Ovary (tissue), 9 donors: ENCODE data around the gene JAK1. TPM values are rescaled to one million over a fixed set of nuclear protein-coding genes. Genes with fewer than 3 reads are reported as not detected.

Source experiments
- DNase-seq, 5 donors: peaks; one replicate each; pipeline ENCODE4 v3.0.0-alpha.2; 2019 to 2020
- H3K27ac ChIP-seq, 2 donors: fragments of 200-600 bp; one replicate each; pipeline versions ENCODE4 v1.5.1 to v1.8.0; 2019 to 2022
- H3K27me3 ChIP-seq: fragments of 200-600 bp; one replicate; pipeline ENCODE4 v1.8.0; 2022
- H3K36me3 ChIP-seq: fragments of 200-600 bp; sonication (generic); one replicate; pipeline ENCODE4 v1.5.1; 2019
- H3K4me1 ChIP-seq: one replicate; pipeline ENCODE4 v1.8.1; 2013; ENCODE audit warnings: mild to moderate bottlenecking, moderate library complexity; ENCODE audit not compliant: insufficient read depth
- H3K4me3 ChIP-seq: fragments of 200-600 bp; sonication (generic); one replicate; pipeline ENCODE4 v1.5.1; 2017
- H3K9me3 ChIP-seq, 2 donors: fragments of 200-600 bp in 1 of 2; sonication (generic) in 1 of 2; one replicate each; pipeline versions ENCODE4 v1.5.1 to v1.8.1; 2013 to 2019; ENCODE audit warnings: mild to moderate bottlenecking in 1 of 2, moderate library complexity in 1 of 2
- CTCF ChIP-seq, 3 donors: fragments of 450-650 bp in 2 of 3; fragments of 200-600 bp in 1 of 3; IDR thresholded peaks; one replicate each; pipeline versions ENCODE4 v1.5.1 to v1.8.0; 2016 to 2022; ENCODE audit warnings: antibody characterized with exemption in 3 of 3, mild to moderate bottlenecking in 1 of 3
- EP300 ChIP-seq: sonication (generic); formaldehyde crosslinking; IDR thresholded peaks from one replicate; pipeline ENCODE4 v1.6.1; 2017; ENCODE audit warnings: antibody characterized with exemption
- POLR2A ChIP-seq: fragments of 450-650 bp; IDR thresholded peaks from one replicate; pipeline ENCODE4 v1.6.1; 2017; ENCODE audit warnings: antibody characterized with exemption, mild to moderate bottlenecking, moderate library complexity
- WGBS, 3 donors: extraction: QIAGEN DNeasy Blood & Tissue Kit in 1 of 3; methylation state at CpG; one replicate each; pipeline versions ENCODE4 v1.1.5 to v1.1.7; 2013 to 2017; 5-methylcytosine and 5-hydroxymethylcytosine counted together
- intact Hi-C, 4 donors: fragments of 100-400 bp; cut with DNase I; formaldehyde crosslinking; loops; one replicate each; pipeline versions ENCODE4 v1.11.0 to v1.15.1; 2022 to 2023
- polyA plus RNA-seq, 2 donors: library from polyadenylated mRNA; stranded (reverse); fragments of 200-250 nt in 1 of 2; fragments of 350-450 nt in 1 of 2; fragmentation: Illumina TruSeq in 1 of 2; extraction: RNeasy Lipid Tissue Mini Kit (QIAGEN cat#74804) in 1 of 2; gene quantifications; one replicate each; pipeline ENCODE4 v1.2.3, GENCODE V29; 2013 to 2014
- total RNA-seq, 7 donors: library from RNA; depleted of rRNA in 2 of 7; stranded (reverse); fragments of >200 nt in 2 of 7; fragmentation: NEBNext Ultra II Directional in 3 of 7; extraction: Animal tissue kit (Norgen Biotek cat#: 25700) in 3 of 7; gene quantifications; one replicate each; pipeline versions ENCODE4 v1.1.0 to v1.2.4, GENCODE V29; 2016 to 2023
- donor health status: DM: no; HTN: no; CAD: no; lungs with moderate emphysema.
- donor health status: DM: no; HTN: no; CAD: no.
- donor health status: Bipolar disorder and iron deficiency.
- donor health status: DM: yes; HTN: yes; CAD: no.
- donor health status: DM: no; HTN: no; CAD: no.
- donor health status: DM: yes; HTN: yes; CAD: no.

The JAK1 gene
- total and polyA plus RNA-seq, 9 donors, result 50.9 to 169 (median 127) TPM

GRCh38 chr1:64838486-64838885 is 127.9 kb downstream of the JAK1 start:
- TF ChIP-seq EP300 (no peak), POLR2A (no peak), CTCF (IDR thresholded peaks at IDR 0.05) (no peak)
- H3K27ac ChIP-seq, result no peak overlapping the region
- DNase-seq, result no peak
- peaks cover 2% of the 10 kb centered on the region for H3K4me1 ChIP-seq
- H3K4me3 ChIP-seq, result no peak overlapping the region
- intact Hi-C loops, result no loop called here
- no peaks in the 10 kb centered on the region for H3K27me3 ChIP-seq
- H3K36me3 ChIP-seq, result no peaks in the 10 kb centered on the region
- 87 to 88% (median 88%) methylated on average over 7 of the region's 7 CpGs for WGBS, 3 donors
- H3K9me3 ChIP-seq, result no peaks in the 10 kb centered on the region

- no peaks in the 10 kb centered on the region for H3K36me3 ChIP-seq
- intact Hi-C loops, result no loop called here
- 91 to 93% (median 93%) methylated on average over 8 of the region's 8 CpGs for WGBS, 3 donors
- no peaks in the 10 kb centered on the region for H3K27me3 ChIP-seq
- no peaks in the 10 kb centered on the region for H3K4me1 ChIP-seq
- DNase-seq, result no peak
- no peak overlapping the region for H3K27ac ChIP-seq
- H3K9me3 ChIP-seq, result no peaks in the 10 kb centered on the region
- H3K4me3 ChIP-seq, result no peak overlapping the region
- TF ChIP-seq CTCF (IDR thresholded peaks at IDR 0.05) (no peak), EP300 (no peak)
These were observed 129.5 kb downstream of the JAK1 start for GRCh38 chr1:64836802-64837201.

- Histone ChIP-seq H3K4me3 (no peak overlapping the region), H3K27me3 (no peaks in the 10 kb centered on the region), H3K4me1 (no peaks in the 10 kb centered on the region), H3K27ac (no peak overlapping the region), H3K9me3 (no peaks in the 10 kb centered on the region), H3K36me3 (no peaks in the 10 kb centered on the region)
- intact Hi-C loops, result no loop called here
- TF ChIP-seq CTCF (IDR thresholded peaks at IDR 0.05), result no peak
- TF ChIP-seq POLR2A, result no peak
- no peak for TF ChIP-seq EP300
- no peak for DNase-seq
These were observed 131.6 kb downstream of the JAK1 start for GRCh38 chr1:64834734-64835133.

- WGBS, 3 donors, result 49 to 55% (median 53%) methylated on average over 5 of the region's 5 CpGs
- H3K4me3 ChIP-seq, result no peak overlapping the region
- H3K27me3 ChIP-seq, result no peaks in the 10 kb centered on the region
- TF ChIP-seq POLR2A (no peak), EP300 (no peak), CTCF (IDR thresholded peaks at IDR 0.05) (no peak)
- no peaks in the 10 kb centered on the region for H3K36me3 ChIP-seq
- intact Hi-C loops, result no loop called here
- no peak for DNase-seq
- no peak overlapping the region for H3K27ac ChIP-seq
- H3K9me3 ChIP-seq, result no peaks in the 10 kb centered on the region
- no peaks in the 10 kb centered on the region for H3K4me1 ChIP-seq
These were observed 136.2 kb downstream of the JAK1 start for GRCh38 chr1:64830030-64830651.
